Measurements from ENCODE around the gene OOEP. TPM values are rescaled to one million over a fixed set of nuclear protein-coding genes. Genes with fewer than 3 reads are reported as not detected.
"Not testable (repeated sequence)": the region's sequence is repeated elsewhere in the genome, so short reads cannot be mapped to it uniquely, and the experiment has no call there.

Gene OOEP
- under 1 TPM in 2 of 10 donors, not detected in 8; 0.33 to 0.35 TPM for polyA plus RNA-seq (ENCODE audit: insufficient read length in 10 of 10)
- long read RNA-seq, donor 1: 0 reads
- long read RNA-seq, donor 2: 0 reads
- long read RNA-seq, donor 3: 0 reads
- long read RNA-seq, donor 4: 0 reads
- long read RNA-seq, donor 5: 0 reads
- long read RNA-seq, donor 6: 0 reads
- long read RNA-seq, donor 7: 0 reads
- long read RNA-seq, donor 8: 0 reads
- long read RNA-seq, donor 9: 0 reads

- DNase-seq: no peak
Observed at GRCh38 chr6:73369563-73369962, at the start of gene OOEP. TSS of gene OOEP (minus strand) at chr6:73369897. CDS start at chr6:73369792, 105 bp downstream.

GRCh38 chr6:73418081-73418741 is 48.5 kb upstream of the OOEP start:
- DNase-seq: no peak

- no peak for DNase-seq
Observed at GRCh38 chr6:73413102-73413501, 43.4 kb upstream of the OOEP start.

- no peak for DNase-seq
Observed at GRCh38 chr6:73409395-73409794, 39.7 kb upstream of the OOEP start.

GRCh38 chr6:73400656-73401055 is 31.0 kb upstream of the OOEP start:
- no peak for DNase-seq

- no peak for DNase-seq
Observed at GRCh38 chr6:73395875-73396274, 26.2 kb upstream of the OOEP start.

- DNase-seq: peak; percentile 16 to 63 (median 40)
Observed at GRCh38 chr6:73394577-73395354, 25.1 kb upstream of the OOEP start, which contains the start of gene DDX43. TSS of gene DDX43 (plus strand) at chr6:73394828. CDS start at chr6:73394906, 78 bp downstream.

GRCh38 chr6:73393278-73393677 is 23.6 kb upstream of the OOEP start:
- DNase-seq: no peak

- not testable (repeated sequence) for DNase-seq
Observed at GRCh38 chr6:73392188-73392587, 22.5 kb upstream of the OOEP start.

GRCh38 chr6:73391675-73392074 is 22.0 kb upstream of the OOEP start:
- no peak for DNase-seq

- no peak for DNase-seq
Observed at GRCh38 chr6:73389854-73390253, 20.2 kb upstream of the OOEP start.

GRCh38 chr6:73388800-73389512 is 19.3 kb upstream of the OOEP start:
- peak; percentile 25 to 77 (median 50) for DNase-seq

GRCh38 chr6:73388433-73388799 is 18.7 kb upstream of the OOEP start:
- no peak for DNase-seq

GRCh38 chr6:73382462-73383113 is 12.9 kb upstream of the OOEP start:
- no peak for DNase-seq

GRCh38 chr6:73381531-73381930 is 11.8 kb upstream of the OOEP start:
- not testable (repeated sequence) for DNase-seq

GRCh38 chr6:73377225-73377624 is 7.5 kb upstream of the OOEP start:
- DNase-seq: no peak

GRCh38 chr6:73375216-73375615 is 5.5 kb upstream of the OOEP start:
- DNase-seq: no peak

GRCh38 chr6:73372516-73372915 is 2.8 kb upstream of the OOEP start:
- no peak for DNase-seq

GRCh38 chr6:73371984-73372383 is 2.3 kb upstream of the OOEP start:
- no peak for DNase-seq

- no peak for DNase-seq
Observed at GRCh38 chr6:73369157-73369556, 540 bp downstream of the OOEP start.

- DNase-seq: no peak
Observed at GRCh38 chr6:73368675-73369074, 1.0 kb downstream of the OOEP start.

Data from muscle of back (tissue), 13 donors.